ENCODE results near the gene GAS6.

GRCh38 chr13:113804703-113805430 lies 59.0 kb downstream of the GAS6 start:
- TF ChIP-seq BHLHE40 (IDR thresholded peaks at IDR 0.05; ENCODE audit: borderline replicate concordance): no peak
- TF ChIP-seq FOXM1 (IDR thresholded peaks at IDR 0.05; ENCODE audit: borderline replicate concordance): no peak
